B cell (primary cell): ENCODE results near the gene COQ5. TPM values are rescaled to one million over a fixed set of nuclear protein-coding genes. Genes with fewer than 3 reads are reported as not detected.
"Not testable (repeated sequence)": the region's sequence is repeated elsewhere in the genome, so short reads cannot be mapped to it uniquely, and the experiment has no call there.

Experiments
- ATAC-seq: fragments of 200-7000 bp; cut with Tn5 transposase; one replicate; pipeline ENCODE4 v1.10.0; 2021; ENCODE audit warnings: low read depth, mild to moderate bottlenecking, moderate number of reproducible peaks, moderate library complexity
- CTCF ChIA-PET: fragments of 350-600 bp; sonication (Branson Sonifier 250); formaldehyde crosslinking; loops from one replicate; lab custom pipeline; 2021; ENCODE audit warnings: antibody characterized with exemption, inconsistent platforms; lab: Charles Lee
- POLR2A ChIA-PET: fragments of 350-600 bp; sonication (Branson Sonifier 250); formaldehyde crosslinking; loops from one replicate; lab custom pipeline; 2021; ENCODE audit warnings: antibody characterized with exemption; lab: Charles Lee
- DNase-seq: peaks from one replicate; pipeline ENCODE4 v3.0.0; 2013
- H2AFZ ChIP-seq: 2 replicates; pipeline ENCODE4 v1.6.1; 2012; ENCODE audit warnings: mild to moderate bottlenecking, low read depth, low read length; ENCODE audit not compliant: insufficient read depth, poor library complexity, severe bottlenecking
- H3K27ac ChIP-seq, 2 donors: 1 replicate in 1 of 2; 2 replicates in 1 of 2; pipeline ENCODE4 v1.5.1; 2012 to 2013; ENCODE audit warnings: low read length in 2 of 2, mild to moderate bottlenecking in 2 of 2, moderate library complexity in 1 of 2
- H3K27me3 ChIP-seq, 4 experiments: fragments of 200-600 bp in 1 of 4; sonication (generic) in 1 of 4; replicated peaks in 1 of 4; 1 replicate in 2 of 4; 2 replicates in 2 of 4; pipeline versions ENCODE4 v1.6.1 to v1.7.0; 2013 to 2016; ENCODE audit warnings: low read length in 3 of 4, mild to moderate bottlenecking in 2 of 4, mixed read lengths in 1 of 4, moderate library complexity in 1 of 4; ENCODE audit not compliant: insufficient read depth in 4 of 4, control insufficient read depth in 3 of 4; ENCODE audit errors: control extremely low read depth in 1 of 4
- H3K36me3 ChIP-seq, 2 experiments: replicated peaks in 1 of 2; 1 replicate in 1 of 2; 2 replicates in 1 of 2; pipeline versions ENCODE4 v1.6.1 to v1.7.1; 2013; ENCODE audit warnings: low read length in 1 of 2; ENCODE audit not compliant: insufficient read depth in 2 of 2, control insufficient read depth in 1 of 2; ENCODE audit errors: control extremely low read depth in 1 of 2, extremely low read depth in 1 of 2
- H3K4me1 ChIP-seq, 2 donors: fragments of 200-600 bp in 1 of 2; sonication (generic) in 1 of 2; 1 replicate in 1 of 2; 2 replicates in 1 of 2; pipeline versions ENCODE4 v1.5.1 to v1.6.1; 2013 to 2017; ENCODE audit warnings: low read length in 2 of 2; ENCODE audit not compliant: control insufficient read depth in 2 of 2, insufficient read depth in 2 of 2
- H3K4me2 ChIP-seq: replicated peaks from 2 replicates; pipeline ENCODE3; 2012; ENCODE audit warnings: mild to moderate bottlenecking, low read depth, low read length; ENCODE audit not compliant: poor library complexity, severe bottlenecking
- H3K4me3 ChIP-seq, 5 experiments: fragments of 200-600 bp in 1 of 5; sonication (generic) in 1 of 5; 1 replicate in 3 of 5; 2 replicates in 2 of 5; pipeline versions ENCODE4 v1.5.1 to v1.7.0; 2011 to 2016; ENCODE audit warnings: low read length in 4 of 5, mild to moderate bottlenecking in 4 of 5, low read depth in 2 of 5, control low read depth in 1 of 5, moderate library complexity in 1 of 5; ENCODE audit not compliant: insufficient read depth in 1 of 5; ENCODE audit errors: control extremely low read depth in 1 of 5, extremely low read depth in 1 of 5
- H3K79me2 ChIP-seq: fragments of 200-600 bp; sonication (generic); one replicate; pipeline ENCODE4 v1.6.0; 2016; ENCODE audit warnings: low read length; ENCODE audit not compliant: control insufficient read depth, insufficient read depth
- H3K9ac ChIP-seq: fragments of 200-600 bp; sonication (generic); 2 replicates; pipeline ENCODE4 v1.6.1; 2017; ENCODE audit warnings: mild to moderate bottlenecking, low read length, moderate library complexity
- H3K9me3 ChIP-seq, 3 donors: one replicate each; pipeline versions ENCODE4 v1.6.1 to v1.7.1; 2013; ENCODE audit warnings: low read length in 2 of 3; ENCODE audit not compliant: control insufficient read depth in 2 of 3, insufficient read depth in 1 of 3; ENCODE audit errors: control extremely low read depth in 1 of 3
- H4K20me1 ChIP-seq: 2 replicates; pipeline ENCODE4 v1.6.0; 2012; ENCODE audit warnings: mild to moderate bottlenecking, low read length; ENCODE audit not compliant: insufficient read depth, control insufficient read depth, poor library complexity, severe bottlenecking
- H3K27ac Mint-ChIP-seq: one replicate; pipeline ENCODE4 v1.8.0; 2021; ENCODE audit warnings: mixed read lengths
- H3K27me3 Mint-ChIP-seq: one replicate; pipeline ENCODE4 v1.8.0; 2021; ENCODE audit warnings: mixed read lengths
- H3K4me1 Mint-ChIP-seq: one replicate; pipeline ENCODE4 v1.8.0; 2021; ENCODE audit warnings: mixed read lengths
- H3K4me3 Mint-ChIP-seq: one replicate; pipeline ENCODE4 v1.8.0; 2021; ENCODE audit warnings: mixed read lengths
- H3K9me3 Mint-ChIP-seq: one replicate; pipeline ENCODE4 v1.8.0; 2022; ENCODE audit warnings: mixed read lengths; ENCODE audit not compliant: insufficient read depth
- EZH2 ChIP-seq: IDR thresholded peaks from 2 replicates; pipeline ENCODE4 v1.6.1; 2012; ENCODE audit warnings: borderline replicate concordance, low read depth, mild to moderate bottlenecking, moderate library complexity, low read length; ENCODE audit not compliant: insufficient read depth, poor library complexity, severe bottlenecking
- WGBS: methylation state at CpG from one replicate; pipeline ENCODE4 v1.1.5; 2013; ENCODE audit warnings: missing lambda C conversion rate; ENCODE audit not compliant: insufficient coverage; 5-methylcytosine and 5-hydroxymethylcytosine counted together
- intact Hi-C: fragments of 100-400 bp; cut with micrococcal nuclease; formaldehyde crosslinking; loops from one replicate; pipeline ENCODE4 v1.10.0; 2022
- polyA plus RNA-seq: library from polyadenylated mRNA; depleted of rRNA; stranded (reverse); fragments of >200 nt; gene quantifications from 2 replicates; pipeline ENCODE4 v1.2.3, GENCODE V29; 2012
- total RNA-seq, 2 donors: library from RNA; stranded (reverse); fragments of 120-200 nt in 1 of 2; gene quantifications; 1 replicate in 1 of 2; 2 replicates in 1 of 2; pipeline versions ENCODE4 v1.2.3 to v1.2.4, GENCODE V29; 2013 to 2022
- TF ChIP-seq, protein P1 (sequence below): fragments of 200-600 bp; IDR thresholded peaks from one replicate; pipeline ENCODE4 v1.8.0; 2022; ENCODE audit warnings: antibody characterized with exemption, mild to moderate bottlenecking

The COQ5 gene
- total and polyA plus RNA-seq, 2 donors (not counting 1 experiment from before 2014, with no cell fraction given): 9.8 to 22.1 TPM

GRCh38 chr12:120489018-120489417, 39.9 kb downstream of the COQ5 start:
- Histone ChIP-seq H3K4me1 (no peaks in the 10 kb centered on the region), H3K4me3 (no peak overlapping the region), H3K9ac (no peak overlapping the region), H3K79me2 (no peaks in the 10 kb centered on the region), H3K27ac (no peak overlapping the region), H3K4me2 (no peak overlapping the region), H4K20me1 (no peaks in the 10 kb centered on the region), H3K9me3 (no peaks in the 10 kb centered on the region), H2AFZ (no peak overlapping the region), H3K27me3 (no peaks in the 10 kb centered on the region), H3K36me3 (no peaks in the 10 kb centered on the region)
- DNase-seq: no peak
- Mint-ChIP-seq H3K4me3 (no peak overlapping the region), H3K27me3 (no peaks in the 10 kb centered on the region), H3K4me1 (peaks cover 3% of the 10 kb centered on the region), H3K9me3 (no peaks in the 10 kb centered on the region), H3K27ac (no peak overlapping the region)
- ChIA-PET CTCF (interaction anchor here (0.6 kb wide), 1 partner anchor 24 kb away, joined by 3 read pairs; no protein-coding TSS in a partner anchor), POLR2A (no interaction called here)
- ATAC-seq: no peak
- TF ChIP-seq, protein P1, sequence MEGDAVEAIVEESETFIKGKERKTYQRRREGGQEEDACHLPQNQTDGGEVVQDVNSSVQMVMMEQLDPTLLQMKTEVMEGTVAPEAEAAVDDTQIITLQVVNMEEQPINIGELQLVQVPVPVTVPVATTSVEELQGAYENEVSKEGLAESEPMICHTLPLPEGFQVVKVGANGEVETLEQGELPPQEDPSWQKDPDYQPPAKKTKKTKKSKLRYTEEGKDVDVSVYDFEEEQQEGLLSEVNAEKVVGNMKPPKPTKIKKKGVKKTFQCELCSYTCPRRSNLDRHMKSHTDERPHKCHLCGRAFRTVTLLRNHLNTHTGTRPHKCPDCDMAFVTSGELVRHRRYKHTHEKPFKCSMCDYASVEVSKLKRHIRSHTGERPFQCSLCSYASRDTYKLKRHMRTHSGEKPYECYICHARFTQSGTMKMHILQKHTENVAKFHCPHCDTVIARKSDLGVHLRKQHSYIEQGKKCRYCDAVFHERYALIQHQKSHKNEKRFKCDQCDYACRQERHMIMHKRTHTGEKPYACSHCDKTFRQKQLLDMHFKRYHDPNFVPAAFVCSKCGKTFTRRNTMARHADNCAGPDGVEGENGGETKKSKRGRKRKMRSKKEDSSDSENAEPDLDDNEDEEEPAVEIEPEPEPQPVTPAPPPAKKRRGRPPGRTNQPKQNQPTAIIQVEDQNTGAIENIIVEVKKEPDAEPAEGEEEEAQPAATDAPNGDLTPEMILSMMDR: no peak
- TF ChIP-seq EZH2: no peak
- intact Hi-C loops: no loop called here
- WGBS: 99% methylated on average over 4 of the region's 4 CpGs

DNA sequence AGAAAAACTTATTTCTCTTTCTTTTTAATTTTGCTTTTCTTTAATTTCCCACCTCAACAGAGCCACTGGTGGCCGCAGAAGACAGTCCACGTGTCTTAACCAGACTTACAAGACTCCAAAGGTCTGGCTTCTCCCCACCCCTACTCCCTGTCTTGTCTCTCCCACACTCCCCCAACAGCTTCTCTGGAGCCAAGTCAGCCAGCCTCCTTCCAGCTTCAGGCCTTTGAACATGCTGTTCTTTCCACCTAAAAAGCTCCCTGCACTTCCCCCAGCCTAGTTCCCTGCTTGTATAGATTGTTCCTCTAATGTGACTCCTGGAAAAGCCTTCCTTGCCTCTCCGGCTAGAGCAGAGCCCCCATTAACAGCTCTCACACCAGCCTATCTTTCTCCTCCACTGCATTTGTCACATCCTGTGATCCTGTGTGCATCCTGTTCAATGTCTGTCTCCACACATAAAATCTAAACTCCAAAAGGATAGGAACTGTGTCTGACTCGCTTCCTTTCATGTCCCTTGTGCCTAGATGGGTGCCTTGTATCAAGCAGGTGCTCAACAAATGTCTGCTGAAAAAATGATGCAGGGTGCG, 40.8 kb downstream of the COQ5 start:
- Histone ChIP-seq H3K9me3 (no peaks in the 10 kb centered on the region), H3K36me3 (no peaks in the 10 kb centered on the region), H4K20me1 (no peaks in the 10 kb centered on the region), H3K79me2 (no peaks in the 10 kb centered on the region), H3K27ac (no peak overlapping the region), H2AFZ (no peak overlapping the region), H3K4me2 (no peak overlapping the region), H3K4me3 (no peak overlapping the region), H3K9ac (no peak overlapping the region), H3K27me3 (no peaks in the 10 kb centered on the region), H3K4me1 (no peaks in the 10 kb centered on the region)
- Mint-ChIP-seq H3K27me3 (no peaks in the 10 kb centered on the region), H3K4me1 (peaks cover 3% of the 10 kb centered on the region), H3K4me3 (no peak overlapping the region), H3K9me3 (no peaks in the 10 kb centered on the region), H3K27ac (no peak overlapping the region)
- POLR2A ChIA-PET: no interaction called here
- intact Hi-C loops: no loop called here
- TF ChIP-seq, protein P1: no peak
- TF ChIP-seq EZH2: no peak
- WGBS: 78% methylated on average over 5 of the region's 5 CpGs
- ATAC-seq (no peak), DNase-seq (no peak)
- CTCF ChIA-PET: no interaction called here

DNA sequence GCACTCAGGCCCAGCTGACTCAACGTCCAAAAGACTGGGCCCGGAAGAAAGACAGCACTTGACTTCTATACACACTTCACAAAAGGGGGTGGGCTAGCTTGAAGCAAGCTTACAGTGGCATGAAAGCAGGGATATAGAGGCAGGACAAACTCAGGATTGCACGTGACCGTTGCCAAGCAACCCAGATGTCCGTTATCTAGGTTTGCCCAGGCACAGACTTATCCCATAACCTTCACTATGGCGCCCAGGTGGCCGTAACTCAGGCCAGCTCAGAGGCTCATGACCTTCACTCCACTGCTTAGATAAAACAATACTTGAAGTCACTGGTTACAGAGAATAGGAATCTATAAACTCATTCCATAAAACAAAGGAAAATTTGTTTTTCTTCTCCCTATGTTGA, 41.4 kb downstream of the COQ5 start:
- H3K4me2 ChIP-seq, POLR2A ChIA-PET, H3K27me3 Mint-ChIP-seq, H3K36me3 ChIP-seq, H3K9ac ChIP-seq, H3K9me3 Mint-ChIP-seq, H3K4me1 Mint-ChIP-seq, H3K79me2 ChIP-seq, H3K4me1 ChIP-seq, H3K27ac ChIP-seq, H3K27me3 ChIP-seq, DNase-seq, H3K27ac Mint-ChIP-seq, H3K9me3 ChIP-seq, CTCF ChIA-PET, ATAC-seq, H3K4me3 Mint-ChIP-seq, H4K20me1 ChIP-seq, H3K4me3 ChIP-seq, intact Hi-C loops, H2AFZ ChIP-seq: not testable (repeated sequence)
- WGBS: 80% methylated on average over 5 of the region's 7 CpGs
